Measurements from ENCODE around the gene COX14. TPM values are rescaled to one million over a fixed set of nuclear protein-coding genes. Genes with fewer than 3 reads are reported as not detected.

COX14 gene
- total and polyA plus RNA-seq, 4 donors, result 26.7 to 172 (median 53.5) TPM

DNA sequence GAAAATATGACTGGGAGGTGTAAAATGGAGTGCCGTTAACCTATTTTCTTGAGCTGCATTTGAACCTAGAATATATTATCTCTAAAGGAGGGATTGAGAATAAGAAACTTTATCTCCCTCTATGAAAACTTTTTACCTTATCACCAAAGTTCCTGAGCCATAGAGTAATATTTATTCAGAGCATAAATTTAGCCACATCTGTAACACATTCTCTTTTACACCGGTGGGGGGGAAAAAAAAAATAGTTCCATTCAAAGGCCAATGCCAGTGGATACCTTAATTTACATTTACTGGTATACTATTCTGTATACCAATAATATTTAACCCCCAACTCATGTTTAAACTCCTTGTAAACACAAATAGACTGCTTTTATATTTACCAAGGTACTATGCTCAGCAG, 33.4 kb downstream of the COX14 start:
- no peaks in the 10 kb centered on the region for H3K27me3 ChIP-seq (ENCODE audit: control insufficient read depth in 4 of 4, insufficient read depth in 4 of 4, low read length in 3 of 4)
- H3K27ac ChIP-seq (ENCODE audit: low read depth in 1 of 2, low read length in 2 of 2), result no peak overlapping the region
- 95% methylated on average over 2 of the region's 2 CpGs for WGBS
- H3K4me3 ChIP-seq (ENCODE audit: low read depth in 1 of 3, low read length in 3 of 3), result no peak overlapping the region
- DNase-seq (ENCODE audit: low spot score), result no peak
- H3K9me3 ChIP-seq (ENCODE audit: control insufficient read depth in 4 of 4, low read length in 3 of 4), result no peaks in the 10 kb centered on the region
- no peaks in the 10 kb centered on the region for H3K4me1 ChIP-seq (ENCODE audit: control insufficient read depth in 4 of 4, insufficient read depth in 4 of 4, low read length in 3 of 4)
- TF ChIP-seq NR2F2 (IDR thresholded peaks at IDR 0.05) (no peak), HNF4G (IDR thresholded peaks at IDR 0.05) (no peak), FOXA1 (IDR thresholded peaks at IDR 0.05) (no peak), FOXA2 (IDR thresholded peaks at IDR 0.05) (no peak), JUND (IDR thresholded peaks at IDR 0.05) (no peak), RXRA (IDR thresholded peaks at IDR 0.05) (no peak), HNF4A (conservative IDR thresholded peaks at IDR 0.05) (no peak), SP1 (IDR thresholded peaks at IDR 0.05) (no peak), GABPA (IDR thresholded peaks at IDR 0.05 in 1 of 2, conservative IDR thresholded peaks at IDR 0.05 in 1 of 2) (no peak), EGR1 (IDR thresholded peaks at IDR 0.05; ENCODE audit: low read depth in 2 of 2) (no peak), RAD21 (IDR thresholded peaks at IDR 0.05) (no peak), TAF1 (conservative IDR thresholded peaks at IDR 0.05) (no peak), YY1 (IDR thresholded peaks at IDR 0.05) (no peak)
- TF ChIP-seq, protein P1, sequence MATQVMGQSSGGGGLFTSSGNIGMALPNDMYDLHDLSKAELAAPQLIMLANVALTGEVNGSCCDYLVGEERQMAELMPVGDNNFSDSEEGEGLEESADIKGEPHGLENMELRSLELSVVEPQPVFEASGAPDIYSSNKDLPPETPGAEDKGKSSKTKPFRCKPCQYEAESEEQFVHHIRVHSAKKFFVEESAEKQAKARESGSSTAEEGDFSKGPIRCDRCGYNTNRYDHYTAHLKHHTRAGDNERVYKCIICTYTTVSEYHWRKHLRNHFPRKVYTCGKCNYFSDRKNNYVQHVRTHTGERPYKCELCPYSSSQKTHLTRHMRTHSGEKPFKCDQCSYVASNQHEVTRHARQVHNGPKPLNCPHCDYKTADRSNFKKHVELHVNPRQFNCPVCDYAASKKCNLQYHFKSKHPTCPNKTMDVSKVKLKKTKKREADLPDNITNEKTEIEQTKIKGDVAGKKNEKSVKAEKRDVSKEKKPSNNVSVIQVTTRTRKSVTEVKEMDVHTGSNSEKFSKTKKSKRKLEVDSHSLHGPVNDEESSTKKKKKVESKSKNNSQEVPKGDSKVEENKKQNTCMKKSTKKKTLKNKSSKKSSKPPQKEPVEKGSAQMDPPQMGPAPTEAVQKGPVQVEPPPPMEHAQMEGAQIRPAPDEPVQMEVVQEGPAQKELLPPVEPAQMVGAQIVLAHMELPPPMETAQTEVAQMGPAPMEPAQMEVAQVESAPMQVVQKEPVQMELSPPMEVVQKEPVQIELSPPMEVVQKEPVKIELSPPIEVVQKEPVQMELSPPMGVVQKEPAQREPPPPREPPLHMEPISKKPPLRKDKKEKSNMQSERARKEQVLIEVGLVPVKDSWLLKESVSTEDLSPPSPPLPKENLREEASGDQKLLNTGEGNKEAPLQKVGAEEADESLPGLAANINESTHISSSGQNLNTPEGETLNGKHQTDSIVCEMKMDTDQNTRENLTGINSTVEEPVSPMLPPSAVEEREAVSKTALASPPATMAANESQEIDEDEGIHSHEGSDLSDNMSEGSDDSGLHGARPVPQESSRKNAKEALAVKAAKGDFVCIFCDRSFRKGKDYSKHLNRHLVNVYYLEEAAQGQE (IDR thresholded peaks at IDR 0.05), result no peak
- TF ChIP-seq, protein P2, sequence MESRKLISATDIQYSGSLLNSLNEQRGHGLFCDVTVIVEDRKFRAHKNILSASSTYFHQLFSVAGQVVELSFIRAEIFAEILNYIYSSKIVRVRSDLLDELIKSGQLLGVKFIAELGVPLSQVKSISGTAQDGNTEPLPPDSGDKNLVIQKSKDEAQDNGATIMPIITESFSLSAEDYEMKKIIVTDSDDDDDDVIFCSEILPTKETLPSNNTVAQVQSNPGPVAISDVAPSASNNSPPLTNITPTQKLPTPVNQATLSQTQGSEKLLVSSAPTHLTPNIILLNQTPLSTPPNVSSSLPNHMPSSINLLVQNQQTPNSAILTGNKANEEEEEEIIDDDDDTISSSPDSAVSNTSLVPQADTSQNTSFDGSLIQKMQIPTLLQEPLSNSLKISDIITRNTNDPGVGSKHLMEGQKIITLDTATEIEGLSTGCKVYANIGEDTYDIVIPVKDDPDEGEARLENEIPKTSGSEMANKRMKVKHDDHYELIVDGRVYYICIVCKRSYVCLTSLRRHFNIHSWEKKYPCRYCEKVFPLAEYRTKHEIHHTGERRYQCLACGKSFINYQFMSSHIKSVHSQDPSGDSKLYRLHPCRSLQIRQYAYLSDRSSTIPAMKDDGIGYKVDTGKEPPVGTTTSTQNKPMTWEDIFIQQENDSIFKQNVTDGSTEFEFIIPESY (IDR thresholded peaks at IDR 0.05), result no peak
- TF ChIP-seq, protein P3, sequence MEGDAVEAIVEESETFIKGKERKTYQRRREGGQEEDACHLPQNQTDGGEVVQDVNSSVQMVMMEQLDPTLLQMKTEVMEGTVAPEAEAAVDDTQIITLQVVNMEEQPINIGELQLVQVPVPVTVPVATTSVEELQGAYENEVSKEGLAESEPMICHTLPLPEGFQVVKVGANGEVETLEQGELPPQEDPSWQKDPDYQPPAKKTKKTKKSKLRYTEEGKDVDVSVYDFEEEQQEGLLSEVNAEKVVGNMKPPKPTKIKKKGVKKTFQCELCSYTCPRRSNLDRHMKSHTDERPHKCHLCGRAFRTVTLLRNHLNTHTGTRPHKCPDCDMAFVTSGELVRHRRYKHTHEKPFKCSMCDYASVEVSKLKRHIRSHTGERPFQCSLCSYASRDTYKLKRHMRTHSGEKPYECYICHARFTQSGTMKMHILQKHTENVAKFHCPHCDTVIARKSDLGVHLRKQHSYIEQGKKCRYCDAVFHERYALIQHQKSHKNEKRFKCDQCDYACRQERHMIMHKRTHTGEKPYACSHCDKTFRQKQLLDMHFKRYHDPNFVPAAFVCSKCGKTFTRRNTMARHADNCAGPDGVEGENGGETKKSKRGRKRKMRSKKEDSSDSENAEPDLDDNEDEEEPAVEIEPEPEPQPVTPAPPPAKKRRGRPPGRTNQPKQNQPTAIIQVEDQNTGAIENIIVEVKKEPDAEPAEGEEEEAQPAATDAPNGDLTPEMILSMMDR (IDR thresholded peaks at IDR 0.05; ENCODE audit: low read depth, low read length, missing input control), result no peak
- TF ChIP-seq, protein P4, sequence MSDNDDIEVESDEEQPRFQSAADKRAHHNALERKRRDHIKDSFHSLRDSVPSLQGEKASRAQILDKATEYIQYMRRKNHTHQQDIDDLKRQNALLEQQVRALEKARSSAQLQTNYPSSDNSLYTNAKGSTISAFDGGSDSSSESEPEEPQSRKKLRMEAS (IDR thresholded peaks at IDR 0.05), result no peak
- TF ChIP-seq, protein P5, sequence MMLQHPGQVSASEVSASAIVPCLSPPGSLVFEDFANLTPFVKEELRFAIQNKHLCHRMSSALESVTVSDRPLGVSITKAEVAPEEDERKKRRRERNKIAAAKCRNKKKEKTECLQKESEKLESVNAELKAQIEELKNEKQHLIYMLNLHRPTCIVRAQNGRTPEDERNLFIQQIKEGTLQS (IDR thresholded peaks at IDR 0.05), result no peak
- H3K36me3 ChIP-seq (ENCODE audit: control insufficient read depth in 4 of 4, insufficient read depth in 3 of 4, low read depth in 1 of 4, low read length in 3 of 4), result peaks cover 0 to 11% (median 2%) of the 10 kb centered on the region in 4 donors
- no peak overlapping the region for H3K9ac ChIP-seq (ENCODE audit: low read depth in 1 of 2, low read length in 2 of 2)

All from liver (tissue), 9 donors.